MV-4-11 (cell line): ENCODE measurements around the gene NFIC.
"Not testable (repeated sequence)": the region's sequence is repeated elsewhere in the genome, so short reads cannot be mapped to it uniquely, and the experiment has no call there.

Experiments used
- DNase-seq: peaks from one replicate; lab custom pipeline; 2025; lab: John Stamatoyannopoulos, UW

NFIC gene

DNA sequence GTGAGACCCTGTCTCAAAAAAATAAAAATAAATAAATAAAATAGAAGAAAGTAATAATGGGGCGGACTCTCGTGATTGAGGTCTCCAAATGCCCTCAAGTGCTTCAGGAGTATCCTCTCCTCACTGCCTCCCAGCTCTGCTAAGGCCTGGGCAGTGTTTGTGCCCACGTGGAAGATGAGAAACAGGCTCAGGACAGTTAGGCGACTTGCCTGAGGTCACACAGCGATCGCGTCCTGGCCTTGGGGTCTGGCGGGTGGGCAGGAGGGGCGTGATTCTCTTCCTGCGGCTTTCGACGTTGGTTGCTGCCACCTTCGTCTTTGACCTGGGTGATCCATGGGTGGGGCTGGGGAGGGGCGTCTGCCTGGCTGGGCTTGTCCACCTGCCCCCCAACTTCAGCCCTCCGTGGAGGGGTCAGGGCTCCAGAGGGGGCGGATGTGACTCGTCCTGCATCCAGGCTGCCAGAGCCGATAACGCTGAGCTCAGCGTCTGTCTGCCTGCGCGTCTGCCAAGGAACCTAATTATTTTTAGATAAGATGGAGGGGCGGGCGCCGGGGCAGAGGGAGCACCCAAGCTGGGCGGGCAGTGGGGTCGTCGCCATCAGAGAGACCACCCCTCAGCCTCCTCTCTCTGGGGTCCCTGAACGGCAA lies 56.9 kb downstream of the NFIC start:
- no peak for DNase-seq

DNA sequence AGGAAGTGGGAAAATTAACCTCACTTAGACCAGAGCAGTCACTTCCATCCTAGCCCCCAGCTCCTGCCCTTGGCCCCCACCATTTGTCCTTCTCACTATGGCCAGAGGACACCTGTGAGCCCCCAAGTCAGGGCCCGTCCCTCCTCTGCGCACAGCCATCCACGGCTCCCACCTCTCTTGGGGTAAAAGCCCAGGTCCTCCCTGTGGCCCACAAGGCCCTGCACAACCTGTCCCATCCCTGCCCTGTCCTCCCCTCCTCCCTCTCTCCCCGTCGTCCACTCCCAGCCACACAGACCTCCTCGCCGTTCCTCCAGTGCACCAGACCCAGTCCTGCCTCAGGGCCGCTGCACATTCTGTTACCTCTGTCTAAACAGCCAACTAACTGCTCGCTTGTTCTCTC lies 60.0 kb downstream of the NFIC start:
- DNase-seq: no peak

DNA sequence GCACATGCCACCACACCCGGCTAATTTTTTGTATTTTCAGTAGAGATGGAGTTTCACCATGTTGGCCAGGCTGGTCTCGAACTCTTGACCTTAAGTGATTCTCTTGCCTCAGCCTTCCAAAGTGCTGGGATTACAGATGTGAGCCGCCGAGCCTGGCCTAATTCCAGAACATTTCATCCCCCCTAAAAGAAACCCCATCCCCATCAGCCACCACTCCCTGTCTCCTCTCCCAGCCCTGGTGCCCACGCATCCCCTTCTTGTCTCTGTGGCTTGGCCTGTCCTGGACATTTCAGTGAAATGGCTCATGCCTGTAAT lies 63.9 kb downstream of the NFIC start:
- not testable (repeated sequence) for DNase-seq

DNA sequence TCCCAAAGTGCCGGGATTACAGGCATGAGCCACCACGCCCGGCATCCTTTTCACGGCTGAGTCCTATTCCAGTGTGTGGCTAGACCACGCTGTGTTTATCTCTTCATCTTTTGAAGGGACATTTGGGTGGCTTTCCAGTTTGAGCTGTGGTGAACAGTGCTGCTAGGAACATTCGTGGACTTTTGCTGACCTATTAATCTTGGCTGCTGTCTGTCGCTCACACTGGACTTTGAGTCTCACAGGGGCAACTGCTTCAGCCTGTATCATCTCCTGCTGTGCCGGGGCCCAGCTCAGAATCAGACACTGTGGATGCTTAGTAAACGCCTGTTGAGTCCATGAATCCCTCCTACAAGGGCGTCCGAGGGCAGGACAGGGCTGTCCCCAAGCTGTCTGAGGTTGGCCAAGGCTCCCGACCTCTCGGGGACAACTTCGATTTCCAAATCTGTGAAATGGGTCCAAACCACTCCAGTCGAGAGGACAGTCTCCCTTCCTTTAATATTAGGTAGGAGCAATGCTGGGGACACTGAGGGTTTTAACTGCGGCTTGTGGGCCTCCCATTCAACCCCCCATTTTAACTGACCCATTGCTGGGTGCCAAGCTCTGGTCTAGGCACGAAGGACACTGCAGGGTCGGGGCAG lies 65.5 kb downstream of the NFIC start:
- no peak for DNase-seq

DNA sequence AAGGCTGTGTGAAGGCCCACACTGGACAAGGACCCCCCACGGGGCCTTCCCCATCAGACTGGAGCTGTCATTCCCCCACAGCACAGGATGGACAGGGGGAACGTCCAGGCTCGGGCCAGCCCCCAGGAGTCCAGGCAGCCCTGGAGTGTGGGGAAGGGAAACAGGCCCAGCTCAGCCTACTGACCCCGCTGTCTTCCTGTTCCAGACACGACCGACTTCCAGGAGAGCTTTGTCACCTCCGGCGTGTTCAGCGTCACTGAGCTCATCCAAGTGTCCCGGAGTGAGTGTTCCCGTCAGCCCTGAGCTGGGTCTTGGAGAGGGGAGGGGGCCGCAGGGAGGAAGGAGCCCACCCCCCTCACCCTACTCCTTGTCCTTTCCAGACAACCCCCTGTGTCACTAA lies 66.9 kb downstream of the NFIC start:
- DNase-seq: no peak

DNA sequence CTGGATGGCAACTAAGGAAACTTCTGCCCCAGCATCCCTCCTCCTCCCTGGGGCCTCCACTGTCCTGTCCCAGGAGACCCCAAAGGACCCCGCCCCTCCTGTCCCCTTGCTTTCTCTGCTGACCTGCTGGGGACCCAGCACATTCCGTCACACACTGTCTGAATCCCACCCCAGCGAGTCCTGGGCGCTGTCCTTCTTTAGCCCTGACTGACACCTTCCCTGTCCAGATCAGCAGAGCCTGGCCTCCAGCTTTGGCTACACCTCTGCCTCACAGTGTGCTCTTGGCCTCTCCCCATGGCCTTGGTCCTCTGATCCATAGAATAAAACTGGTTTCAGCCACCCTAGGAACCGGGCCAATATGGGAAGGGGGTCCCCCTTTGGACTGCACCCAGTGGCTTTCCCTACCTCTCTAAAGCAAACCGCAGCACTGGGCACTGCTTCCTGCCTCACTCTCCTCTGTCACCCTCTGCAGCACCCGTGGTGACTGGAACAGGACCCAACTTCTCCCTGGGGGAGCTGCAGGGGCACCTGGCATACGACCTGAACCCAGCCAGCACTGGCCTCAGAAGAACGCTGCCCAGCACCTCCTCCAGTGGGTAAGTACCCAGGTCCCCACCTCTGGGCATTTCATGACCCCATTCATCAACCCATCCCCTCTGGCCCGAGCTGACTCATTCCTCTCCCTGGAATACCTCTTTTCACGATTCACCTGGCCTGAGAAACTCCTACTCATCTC lies 67.6 kb downstream of the NFIC start:
- no peak for DNase-seq

DNA sequence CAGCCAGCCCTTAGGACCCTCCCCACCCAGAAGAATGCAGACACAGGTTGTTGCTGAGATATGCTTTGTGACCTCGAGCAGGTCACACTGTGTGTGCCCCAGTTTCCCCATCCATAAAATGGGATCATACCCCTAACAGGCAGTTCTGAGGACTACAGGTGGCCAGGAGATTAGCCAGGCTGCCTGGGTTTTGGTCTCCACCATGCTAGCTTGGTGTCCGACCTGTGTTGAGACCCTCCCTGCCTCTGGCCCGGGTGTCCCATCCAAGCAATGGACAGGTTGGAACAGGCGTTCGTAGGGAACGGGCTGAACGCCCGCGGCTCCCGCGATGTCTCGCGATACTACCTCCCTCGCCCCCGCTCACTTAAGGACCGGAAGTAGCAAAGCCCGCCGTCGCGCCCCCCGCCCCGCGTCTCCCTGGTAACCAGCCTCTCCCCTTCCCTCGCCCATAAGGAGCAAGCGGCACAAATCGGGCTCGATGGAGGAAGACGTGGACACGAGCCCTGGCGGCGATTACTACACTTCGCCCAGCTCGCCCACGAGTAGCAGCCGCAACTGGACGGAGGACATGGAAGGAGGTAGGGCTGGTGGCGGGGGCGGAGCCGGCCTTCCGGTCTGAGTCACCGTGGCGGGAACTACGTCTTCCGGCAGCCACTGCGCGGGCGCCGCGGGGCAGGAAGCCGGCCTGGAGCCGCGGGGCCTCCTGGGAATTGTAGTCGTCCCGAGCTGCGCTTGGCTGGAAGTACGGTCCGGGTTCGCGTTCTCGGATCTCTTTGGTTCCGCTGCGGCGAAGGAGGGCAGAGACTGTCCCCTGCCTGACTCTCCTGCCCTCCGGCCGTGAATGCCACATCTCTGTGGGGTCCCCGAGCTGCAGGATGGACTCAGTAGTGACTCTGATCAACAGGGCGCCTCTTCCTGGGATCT lies 68.5 kb downstream of the NFIC start:
- peak; percentile 97 for DNase-seq

DNA sequence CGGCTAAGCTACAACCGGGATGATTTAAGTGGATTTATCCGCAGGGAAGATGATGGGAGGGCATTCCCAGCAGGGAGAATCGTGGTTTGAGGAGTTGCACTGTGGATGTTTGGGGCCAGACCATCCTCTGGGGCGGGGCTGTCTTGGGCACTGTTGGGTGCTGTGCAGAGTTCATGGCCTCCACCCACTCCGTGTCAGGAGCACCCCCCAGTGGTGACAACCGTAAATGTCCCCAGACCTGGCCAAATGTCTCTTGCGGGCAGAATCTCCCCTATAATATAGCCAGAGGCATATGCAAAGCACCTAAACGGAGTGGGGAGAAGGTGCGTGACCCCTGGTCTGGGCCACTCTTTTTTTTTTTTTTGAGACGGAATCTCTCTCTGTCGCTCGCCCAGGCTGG lies 73.7 kb downstream of the NFIC start:
- peak; percentile 40 for DNase-seq

DNA sequence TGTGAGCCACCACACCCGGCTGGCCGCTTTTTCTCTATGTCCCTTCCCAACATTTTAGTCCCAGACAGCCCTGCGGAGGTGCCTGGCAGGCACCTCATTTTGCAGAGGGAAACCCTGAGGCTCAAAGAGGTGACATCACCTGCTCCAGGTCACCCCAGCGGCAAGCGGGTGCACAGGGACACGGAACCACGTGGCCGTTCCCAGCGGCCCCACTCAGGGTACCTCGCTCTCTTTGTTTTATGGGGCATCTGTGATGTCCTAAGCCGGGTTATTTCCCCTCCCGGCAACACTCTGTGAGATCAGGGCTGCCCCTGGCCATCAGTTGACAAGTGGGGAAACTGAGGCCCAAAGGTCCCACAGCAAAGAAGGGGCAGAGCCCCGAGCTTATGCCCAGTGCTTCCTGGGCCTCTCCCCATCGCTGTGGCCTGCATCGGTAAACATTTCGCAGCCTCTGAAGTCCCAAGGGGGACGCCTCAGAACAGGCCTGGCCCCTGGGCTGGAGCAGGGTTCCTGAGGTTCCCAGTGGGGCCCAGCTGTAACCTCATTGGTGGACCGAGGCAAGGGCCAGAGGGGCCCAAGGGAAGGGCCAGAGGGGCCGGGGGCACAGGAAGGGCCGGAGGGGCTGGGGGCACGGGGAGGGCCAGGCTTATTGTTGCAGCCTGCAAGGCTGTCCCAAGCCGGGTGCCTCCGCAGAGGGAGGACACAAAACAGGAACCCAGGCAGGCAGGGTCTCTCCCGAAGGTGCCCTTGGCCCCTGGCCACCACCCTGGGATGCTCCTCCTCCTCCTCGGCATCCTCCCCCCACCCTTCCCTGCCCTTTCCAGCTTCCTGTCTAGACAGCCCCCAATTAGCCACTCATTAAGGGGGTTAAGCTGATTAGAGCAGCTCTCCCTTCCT lies 75.0 kb downstream of the NFIC start:
- no peak for DNase-seq

DNA sequence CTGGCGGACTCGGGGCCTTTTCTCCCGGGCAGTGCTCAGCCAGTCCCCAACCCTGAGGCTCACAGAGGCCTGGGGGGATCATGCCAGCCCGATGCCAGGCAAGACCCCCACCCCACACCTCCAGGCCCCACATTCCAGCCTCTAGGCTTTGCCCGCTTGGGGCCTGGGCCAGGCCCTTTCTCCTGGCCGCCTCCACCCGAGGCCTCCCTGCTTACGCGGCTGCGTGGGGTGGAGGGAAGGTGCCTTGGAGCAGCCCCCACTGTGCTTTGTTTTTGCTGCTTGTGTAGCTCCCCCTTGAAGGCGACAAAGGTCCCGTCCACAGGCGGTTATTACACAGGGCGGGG lies 75.6 kb downstream of the NFIC start:
- DNase-seq: no peak

DNA sequence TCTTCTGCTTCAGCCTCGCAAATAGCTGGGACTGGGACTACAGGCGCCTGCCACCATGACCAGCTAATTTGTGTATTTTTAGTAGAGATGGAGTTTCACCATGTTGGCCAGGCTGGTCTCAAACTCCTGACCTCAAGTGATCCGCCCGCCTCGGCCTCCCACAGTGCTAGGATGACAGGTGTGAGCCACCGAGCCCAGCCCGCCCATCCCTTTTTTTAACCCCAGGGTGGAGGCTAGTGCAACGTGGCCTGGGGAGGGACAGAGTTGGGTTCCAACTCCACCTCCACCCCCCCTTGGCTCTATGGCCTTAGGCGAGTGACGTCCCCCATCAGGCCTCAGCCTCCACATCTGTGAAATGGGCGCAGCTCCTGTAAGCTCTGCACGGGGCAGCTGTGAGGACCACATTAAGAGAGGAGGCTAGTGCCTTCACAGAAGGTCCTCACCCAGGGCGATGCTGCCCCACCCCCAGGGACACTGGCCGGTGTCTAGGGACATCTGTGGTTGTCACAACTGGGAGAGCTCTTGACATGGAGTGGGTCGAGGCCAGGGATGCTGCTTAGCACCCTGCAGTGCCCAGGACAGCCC lies 76.2 kb downstream of the NFIC start:
- DNase-seq: no peak

DNA sequence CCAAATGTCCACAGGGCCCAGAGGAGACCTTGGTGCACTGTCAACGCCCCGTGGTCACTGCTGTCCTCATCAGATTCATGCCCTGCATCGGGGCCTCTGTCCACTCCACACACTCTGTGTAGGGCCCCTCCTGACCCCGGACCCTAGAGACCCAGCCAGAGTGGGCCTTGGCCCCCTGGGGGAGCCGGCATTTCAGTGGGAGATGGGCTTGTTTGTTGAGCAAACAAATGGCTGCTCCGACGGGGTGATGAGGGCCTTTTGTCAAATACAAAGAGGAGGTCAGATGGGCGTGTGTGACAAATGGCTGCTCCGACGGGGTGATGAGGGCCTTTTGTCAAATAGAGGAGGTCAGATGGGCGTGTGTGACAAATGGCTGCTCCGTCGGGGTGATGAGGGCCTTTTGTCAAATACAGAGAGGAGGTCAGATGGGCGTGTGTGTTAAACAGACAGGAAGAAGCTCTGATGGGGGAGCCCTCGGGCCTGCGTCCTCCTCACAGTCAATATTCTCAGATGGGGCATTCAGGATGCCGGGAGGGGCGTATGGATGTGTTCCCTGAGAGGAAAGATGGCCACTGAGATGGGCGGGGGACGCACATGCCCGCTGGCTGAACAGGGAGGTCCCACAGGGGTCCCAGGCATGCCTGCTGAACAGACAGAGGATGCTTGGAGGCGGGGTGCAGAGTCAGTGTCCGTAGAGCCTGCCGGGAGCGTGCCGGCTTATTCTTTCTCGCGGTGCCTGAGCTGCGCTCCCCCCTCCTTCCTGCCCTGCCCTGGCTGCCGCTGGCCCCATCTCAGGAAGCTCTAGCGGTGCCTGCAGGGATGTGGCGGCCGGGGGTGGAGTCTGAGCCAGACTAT lies 77.7 kb downstream of the NFIC start:
- DNase-seq: peak; percentile 34

DNA sequence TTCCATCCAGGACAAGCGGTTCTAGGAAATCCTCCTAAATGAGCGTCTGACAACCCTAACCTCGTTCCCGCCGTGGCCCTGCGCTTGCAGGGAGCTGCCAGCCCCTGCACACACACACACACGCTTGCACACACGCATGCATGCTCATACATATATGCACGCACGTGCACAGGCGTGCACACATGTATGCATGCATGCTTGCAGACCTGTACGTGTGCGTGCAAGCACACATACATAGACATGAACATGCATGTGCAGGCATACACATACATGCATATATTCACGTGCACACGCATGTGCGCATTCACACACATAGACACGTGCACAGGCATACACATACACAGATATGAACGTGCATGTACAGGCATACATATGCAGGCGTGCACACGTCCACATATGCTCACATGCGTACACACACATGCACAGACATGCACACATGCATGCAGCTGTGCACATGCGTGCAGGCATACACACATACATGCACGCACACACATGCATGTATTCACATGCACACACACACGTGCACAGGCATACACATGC lies 78.4 kb downstream of the NFIC start:
- no peak for DNase-seq

DNA sequence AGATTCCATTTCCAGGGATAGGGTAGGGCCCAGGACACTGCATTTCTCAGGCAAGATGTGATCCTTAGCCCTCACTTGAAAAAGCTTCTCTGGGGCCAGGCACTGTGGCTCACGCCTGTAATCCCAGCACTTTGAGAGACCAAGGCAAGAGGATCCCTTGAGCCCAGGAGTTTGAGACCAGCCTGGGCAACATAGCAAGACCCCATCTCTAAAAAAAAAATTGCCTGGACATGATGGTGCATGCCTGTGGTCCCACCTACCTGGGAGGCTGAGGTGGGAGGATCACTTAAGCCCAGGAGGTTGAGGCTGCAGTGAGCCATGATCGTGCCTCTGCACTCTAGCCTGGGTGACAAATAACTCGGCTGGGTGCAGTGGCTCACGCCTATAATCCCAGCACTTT lies 80.3 kb downstream of the NFIC start:
- DNase-seq: not testable (repeated sequence)

DNA sequence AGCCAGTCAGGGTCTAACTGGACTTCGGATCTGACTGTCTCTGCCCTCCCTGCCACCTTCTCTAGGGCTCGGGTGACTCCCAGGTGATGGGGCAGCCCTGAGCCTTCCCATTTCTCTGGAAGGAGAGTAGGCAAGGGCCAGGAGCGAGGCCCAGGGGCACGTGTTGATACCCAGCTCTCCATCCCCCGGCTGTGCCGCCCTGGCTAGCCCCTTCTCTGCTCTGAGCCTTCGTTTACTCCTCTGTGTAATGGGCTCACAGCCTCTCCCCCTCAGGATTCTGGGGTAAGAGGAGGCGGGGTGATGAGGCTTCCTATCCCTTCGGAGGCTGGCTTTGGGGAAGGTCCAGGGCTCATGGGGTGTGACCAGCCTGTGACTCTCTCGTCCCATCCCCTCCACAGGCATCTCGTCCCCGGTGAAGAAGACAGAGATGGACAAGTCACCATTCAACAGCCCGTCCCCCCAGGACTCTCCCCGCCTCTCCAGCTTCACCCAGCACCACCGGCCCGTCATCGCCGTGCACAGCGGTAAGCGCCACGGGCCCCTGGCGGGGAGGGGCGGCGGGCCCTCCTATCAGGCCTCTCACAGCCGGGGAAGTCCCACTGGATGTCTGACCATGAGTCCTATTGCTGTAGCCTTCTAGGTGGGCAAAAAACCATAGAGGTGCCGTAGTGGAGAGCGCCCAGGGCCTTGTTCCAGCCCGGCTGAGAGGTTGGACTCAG lies 82.4 kb downstream of the NFIC start:
- no peak for DNase-seq

DNA sequence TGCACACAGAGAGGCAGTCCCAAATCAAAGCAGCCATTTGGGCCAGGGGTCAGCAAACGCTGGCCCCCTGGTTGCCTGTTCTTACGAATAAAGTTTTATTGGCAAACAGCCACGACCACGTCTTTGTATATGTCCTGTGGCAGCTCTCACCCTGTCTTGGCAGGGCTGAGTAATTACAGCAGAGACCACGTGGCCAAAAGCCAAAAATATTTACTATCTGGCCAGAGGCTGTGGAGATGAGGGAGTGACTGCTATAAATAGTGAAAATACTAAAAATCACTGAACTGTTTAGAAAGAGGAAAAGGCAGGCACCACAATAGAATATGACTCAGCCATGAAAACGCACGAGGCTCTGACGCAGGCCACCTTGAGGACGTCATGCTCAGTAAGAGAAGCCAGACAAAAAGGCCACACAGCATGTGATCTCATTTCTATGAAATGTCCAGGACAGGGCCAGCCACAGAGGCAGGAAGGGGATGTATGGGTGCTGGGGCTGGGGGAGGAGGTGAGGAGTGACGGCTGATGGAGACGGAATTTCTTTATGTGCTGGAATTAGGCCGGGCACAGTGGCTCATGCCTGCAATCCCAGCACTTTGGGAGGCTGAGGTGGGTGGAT lies 84.5 kb downstream of the NFIC start:
- peak; percentile 96 for DNase-seq

DNA sequence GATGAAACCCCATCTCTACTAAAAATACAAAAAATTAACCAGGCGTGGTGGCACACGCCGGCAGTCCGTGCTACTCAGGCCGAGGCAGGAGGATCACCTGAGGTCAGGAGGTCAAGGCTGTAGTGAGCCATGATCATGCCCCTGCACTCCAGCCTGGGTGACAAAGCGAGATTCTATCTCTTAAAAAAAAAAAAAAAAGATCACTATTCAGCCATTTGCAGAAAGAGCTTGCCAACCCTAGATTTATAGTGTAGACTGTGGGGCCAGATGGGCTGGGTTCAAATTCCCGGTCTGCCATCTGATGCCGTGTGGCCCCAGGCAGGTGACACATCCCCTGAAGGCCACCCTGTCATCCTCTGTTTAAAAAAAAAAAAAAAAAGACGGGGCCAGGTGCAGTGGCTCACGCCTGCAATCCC lies 85.1 kb downstream of the NFIC start:
- DNase-seq: no peak

DNA sequence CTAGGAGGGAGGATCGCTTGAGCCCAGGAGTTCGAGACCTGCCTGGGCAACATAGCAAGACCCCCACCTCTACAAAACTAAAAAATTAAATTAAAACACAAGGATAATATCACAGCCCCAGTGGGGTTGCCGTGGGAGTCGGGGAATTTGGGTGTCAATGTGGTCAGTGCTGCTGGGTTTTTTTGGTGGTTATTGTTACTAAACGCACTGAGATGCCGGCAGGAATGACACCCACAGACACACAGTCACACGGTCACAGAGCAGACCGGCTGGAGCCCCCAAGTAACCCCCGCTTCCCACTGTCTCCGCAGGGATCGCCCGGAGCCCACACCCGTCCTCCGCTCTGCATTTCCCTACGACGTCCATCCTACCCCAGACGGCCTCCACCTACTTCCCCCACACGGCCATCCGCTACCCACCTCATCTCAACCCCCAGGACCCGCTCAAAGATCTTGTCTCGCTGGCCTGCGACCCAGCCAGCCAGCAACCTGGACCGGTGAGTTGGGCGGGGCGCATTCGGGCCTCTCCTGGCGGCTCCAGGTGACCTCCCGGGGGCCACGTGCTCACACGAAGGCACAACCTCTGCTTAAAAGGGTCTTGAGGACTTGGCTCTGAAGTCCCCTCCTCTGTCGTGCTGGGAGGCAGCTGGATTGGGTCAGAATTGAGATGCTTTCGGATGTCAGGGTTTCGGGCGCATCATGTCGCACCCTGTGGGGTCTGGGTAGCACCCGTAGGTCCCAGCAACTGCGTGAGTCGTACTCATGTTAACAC lies 86.0 kb downstream of the NFIC start:
- no peak for DNase-seq
